ENCODE results near the gene NPHP4.

The NPHP4 gene

GRCh38 chr1:5947071-5947821 lies 45.0 kb downstream of the NPHP4 start:
- Histone ChIP-seq H3K27ac (ENCODE audit: low read length) (no peak overlapping the region), H3K9me3 (ENCODE audit: control insufficient read depth in 2 of 2, low read length in 2 of 2) (no peaks in the 10 kb centered on the region), H3K36me3 (ENCODE audit: control insufficient read depth in 2 of 2, insufficient read depth in 2 of 2, low read length in 2 of 2) (peaks cover 3 to 15% of the 10 kb centered on the region in 2 donors), H3K27me3 (ENCODE audit: control insufficient read depth in 1 of 2, insufficient read depth in 2 of 2, low read length in 2 of 2) (no peaks in the 10 kb centered on the region), H3K4me3 (ENCODE audit: low read length in 2 of 2) (no peak overlapping the region), H3K9ac (ENCODE audit: low read length in 2 of 2) (no peak overlapping the region), H3K4me1 (ENCODE audit: control insufficient read depth, insufficient read depth, low read length) (no peaks in the 10 kb centered on the region)

- no peaks in the 10 kb centered on the region for H3K9me3 ChIP-seq (ENCODE audit: control insufficient read depth in 2 of 2, low read length in 2 of 2)
- H3K4me3 ChIP-seq (ENCODE audit: low read length in 2 of 2) = no peak overlapping the region
- no peak overlapping the region for H3K9ac ChIP-seq (ENCODE audit: low read length in 2 of 2)
- peaks cover 3 to 9% of the 10 kb centered on the region in 2 donors for H3K36me3 ChIP-seq (ENCODE audit: control insufficient read depth in 2 of 2, insufficient read depth in 2 of 2, low read length in 2 of 2)
- no peak overlapping the region for H3K27ac ChIP-seq (ENCODE audit: low read length)
- H3K4me1 ChIP-seq (ENCODE audit: control insufficient read depth, insufficient read depth, low read length) = no peaks in the 10 kb centered on the region
- H3K27me3 ChIP-seq (ENCODE audit: control insufficient read depth in 1 of 2, insufficient read depth in 2 of 2, low read length in 2 of 2) = no peaks in the 10 kb centered on the region
Observed at GRCh38 chr1:5945445-5945844, 46.8 kb downstream of the NPHP4 start.

GRCh38 chr1:5944843-5945167 lies 47.4 kb downstream of the NPHP4 start:
- H3K27ac ChIP-seq (ENCODE audit: low read length) = no peak overlapping the region
- H3K4me3 ChIP-seq (ENCODE audit: low read length in 2 of 2) = no peak overlapping the region
- no peak overlapping the region for H3K9ac ChIP-seq (ENCODE audit: low read length in 2 of 2)
- H3K9me3 ChIP-seq (ENCODE audit: control insufficient read depth in 2 of 2, low read length in 2 of 2) = no peaks in the 10 kb centered on the region
- no peaks in the 10 kb centered on the region for H3K4me1 ChIP-seq (ENCODE audit: control insufficient read depth, insufficient read depth, low read length)
- peaks cover 3 to 9% of the 10 kb centered on the region in 2 donors for H3K36me3 ChIP-seq (ENCODE audit: control insufficient read depth in 2 of 2, insufficient read depth in 2 of 2, low read length in 2 of 2)
- no peaks in the 10 kb centered on the region for H3K27me3 ChIP-seq (ENCODE audit: control insufficient read depth in 1 of 2, insufficient read depth in 2 of 2, low read length in 2 of 2)

- H3K9me3 ChIP-seq (ENCODE audit: control insufficient read depth in 2 of 2, low read length in 2 of 2) = no peaks in the 10 kb centered on the region
- H3K9ac ChIP-seq (ENCODE audit: low read length in 2 of 2) = no peak overlapping the region
- H3K36me3 ChIP-seq (ENCODE audit: control insufficient read depth in 2 of 2, insufficient read depth in 2 of 2, low read length in 2 of 2) = peaks cover 3 to 7% of the 10 kb centered on the region in 2 donors
- H3K27ac ChIP-seq (ENCODE audit: low read length) = no peak overlapping the region
- no peaks in the 10 kb centered on the region for H3K4me1 ChIP-seq (ENCODE audit: control insufficient read depth, insufficient read depth, low read length)
- no peak overlapping the region for H3K4me3 ChIP-seq (ENCODE audit: low read length in 2 of 2)
- no peaks in the 10 kb centered on the region for H3K27me3 ChIP-seq (ENCODE audit: control insufficient read depth in 1 of 2, insufficient read depth in 2 of 2, low read length in 2 of 2)
Observed at GRCh38 chr1:5944154-5944842, 47.9 kb downstream of the NPHP4 start.

- Histone ChIP-seq H3K27me3 (ENCODE audit: control insufficient read depth in 1 of 2, insufficient read depth in 2 of 2, low read length in 2 of 2) (no peaks in the 10 kb centered on the region), H3K4me1 (ENCODE audit: control insufficient read depth, insufficient read depth, low read length) (no peaks in the 10 kb centered on the region), H3K9ac (ENCODE audit: low read length in 2 of 2) (no peak overlapping the region), H3K36me3 (ENCODE audit: control insufficient read depth in 2 of 2, insufficient read depth in 2 of 2, low read length in 2 of 2) (peaks cover 3 to 7% of the 10 kb centered on the region in 2 donors), H3K4me3 (ENCODE audit: low read length in 2 of 2) (no peak overlapping the region), H3K27ac (ENCODE audit: low read length) (no peak overlapping the region), H3K9me3 (ENCODE audit: control insufficient read depth in 2 of 2, low read length in 2 of 2) (no peaks in the 10 kb centered on the region)
Observed at GRCh38 chr1:5943343-5944124, 48.7 kb downstream of the NPHP4 start.

- H3K27me3 ChIP-seq (ENCODE audit: control insufficient read depth in 1 of 2, insufficient read depth in 2 of 2, low read length in 2 of 2) = no peaks in the 10 kb centered on the region
- no peaks in the 10 kb centered on the region for H3K9me3 ChIP-seq (ENCODE audit: control insufficient read depth in 2 of 2, low read length in 2 of 2)
- H3K9ac ChIP-seq (ENCODE audit: low read length in 2 of 2) = no peak overlapping the region
- no peak overlapping the region for H3K4me3 ChIP-seq (ENCODE audit: low read length in 2 of 2)
- H3K4me1 ChIP-seq (ENCODE audit: control insufficient read depth, insufficient read depth, low read length) = no peaks in the 10 kb centered on the region
- H3K27ac ChIP-seq (ENCODE audit: low read length) = no peak overlapping the region
- H3K36me3 ChIP-seq (ENCODE audit: control insufficient read depth in 2 of 2, insufficient read depth in 2 of 2, low read length in 2 of 2) = peaks cover 0 to 7% of the 10 kb centered on the region in 2 donors
Observed at GRCh38 chr1:5941671-5942070, 50.6 kb downstream of the NPHP4 start.

- Histone ChIP-seq H3K27me3 (ENCODE audit: control insufficient read depth in 1 of 2, insufficient read depth in 2 of 2, low read length in 2 of 2) (no peaks in the 10 kb centered on the region), H3K4me3 (ENCODE audit: low read length in 2 of 2) (no peak overlapping the region), H3K9me3 (ENCODE audit: control insufficient read depth in 2 of 2, low read length in 2 of 2) (no peaks in the 10 kb centered on the region), H3K4me1 (ENCODE audit: control insufficient read depth, insufficient read depth, low read length) (no peaks in the 10 kb centered on the region), H3K36me3 (ENCODE audit: control insufficient read depth in 2 of 2, insufficient read depth in 2 of 2, low read length in 2 of 2) (peaks cover 0 to 4% of the 10 kb centered on the region in 2 donors), H3K27ac (ENCODE audit: low read length) (no peak overlapping the region), H3K9ac (ENCODE audit: low read length in 2 of 2) (no peak overlapping the region)
Observed at GRCh38 chr1:5940723-5941407, 51.4 kb downstream of the NPHP4 start.

GRCh38 chr1:5939271-5940170 lies 52.7 kb downstream of the NPHP4 start:
- H3K27ac ChIP-seq (ENCODE audit: low read length) = no peak overlapping the region
- H3K9me3 ChIP-seq (ENCODE audit: control insufficient read depth in 2 of 2, low read length in 2 of 2) = no peaks in the 10 kb centered on the region
- no peaks in the 10 kb centered on the region for H3K27me3 ChIP-seq (ENCODE audit: control insufficient read depth in 1 of 2, insufficient read depth in 2 of 2, low read length in 2 of 2)
- H3K4me3 ChIP-seq (ENCODE audit: low read length in 2 of 2) = no peak overlapping the region
- H3K4me1 ChIP-seq (ENCODE audit: control insufficient read depth, insufficient read depth, low read length) = no peaks in the 10 kb centered on the region
- no peak overlapping the region for H3K9ac ChIP-seq (ENCODE audit: low read length in 2 of 2)
- peaks cover 0 to 4% of the 10 kb centered on the region in 2 donors for H3K36me3 ChIP-seq (ENCODE audit: control insufficient read depth in 2 of 2, insufficient read depth in 2 of 2, low read length in 2 of 2)

GRCh38 chr1:5938101-5938646 lies 54.1 kb downstream of the NPHP4 start:
- H3K36me3 ChIP-seq (ENCODE audit: control insufficient read depth in 2 of 2, insufficient read depth in 2 of 2, low read length in 2 of 2) = peaks cover 0 to 4% of the 10 kb centered on the region in 2 donors
- no peak overlapping the region for H3K9ac ChIP-seq (ENCODE audit: low read length in 2 of 2)
- H3K4me1 ChIP-seq (ENCODE audit: control insufficient read depth, insufficient read depth, low read length) = no peaks in the 10 kb centered on the region
- no peak overlapping the region for H3K4me3 ChIP-seq (ENCODE audit: low read length in 2 of 2)
- H3K27ac ChIP-seq (ENCODE audit: low read length) = no peak overlapping the region
- no peaks in the 10 kb centered on the region for H3K9me3 ChIP-seq (ENCODE audit: control insufficient read depth in 2 of 2, low read length in 2 of 2)
- H3K27me3 ChIP-seq (ENCODE audit: control insufficient read depth in 1 of 2, insufficient read depth in 2 of 2, low read length in 2 of 2) = no peaks in the 10 kb centered on the region
